GM12801 (cell line): ENCODE results near the gene SGCE.

ENCODE experiments used
- TF ChIP-seq, protein P1 (sequence below): IDR thresholded peaks from one replicate; pipeline ENCODE4 v1.5.1; 2011; ENCODE audit warnings: control low read depth; ENCODE audit not compliant: insufficient read length; ENCODE audit errors: extremely low read depth

Gene SGCE

DNA sequence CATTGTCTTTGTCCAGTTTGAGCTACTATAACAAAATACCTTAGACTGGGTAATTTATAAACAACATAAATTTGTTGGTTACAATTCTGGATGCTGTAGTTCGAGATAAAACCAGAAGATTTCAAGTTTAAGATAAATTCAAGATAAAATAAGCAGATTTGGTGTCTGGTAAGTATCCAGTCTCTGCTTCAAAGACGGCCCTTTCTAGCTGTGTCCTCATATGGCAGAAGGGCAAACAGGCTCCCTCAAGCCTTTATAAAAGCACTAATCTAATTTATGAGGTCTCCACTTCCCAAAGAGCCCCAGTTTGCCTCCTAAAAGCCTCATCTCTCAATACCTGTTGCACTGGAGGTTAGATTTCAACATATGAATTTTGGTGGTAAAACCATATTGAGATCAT is 31.1 kb upstream of the SGCE start:
- TF ChIP-seq, protein P1, sequence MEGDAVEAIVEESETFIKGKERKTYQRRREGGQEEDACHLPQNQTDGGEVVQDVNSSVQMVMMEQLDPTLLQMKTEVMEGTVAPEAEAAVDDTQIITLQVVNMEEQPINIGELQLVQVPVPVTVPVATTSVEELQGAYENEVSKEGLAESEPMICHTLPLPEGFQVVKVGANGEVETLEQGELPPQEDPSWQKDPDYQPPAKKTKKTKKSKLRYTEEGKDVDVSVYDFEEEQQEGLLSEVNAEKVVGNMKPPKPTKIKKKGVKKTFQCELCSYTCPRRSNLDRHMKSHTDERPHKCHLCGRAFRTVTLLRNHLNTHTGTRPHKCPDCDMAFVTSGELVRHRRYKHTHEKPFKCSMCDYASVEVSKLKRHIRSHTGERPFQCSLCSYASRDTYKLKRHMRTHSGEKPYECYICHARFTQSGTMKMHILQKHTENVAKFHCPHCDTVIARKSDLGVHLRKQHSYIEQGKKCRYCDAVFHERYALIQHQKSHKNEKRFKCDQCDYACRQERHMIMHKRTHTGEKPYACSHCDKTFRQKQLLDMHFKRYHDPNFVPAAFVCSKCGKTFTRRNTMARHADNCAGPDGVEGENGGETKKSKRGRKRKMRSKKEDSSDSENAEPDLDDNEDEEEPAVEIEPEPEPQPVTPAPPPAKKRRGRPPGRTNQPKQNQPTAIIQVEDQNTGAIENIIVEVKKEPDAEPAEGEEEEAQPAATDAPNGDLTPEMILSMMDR = no peak

DNA sequence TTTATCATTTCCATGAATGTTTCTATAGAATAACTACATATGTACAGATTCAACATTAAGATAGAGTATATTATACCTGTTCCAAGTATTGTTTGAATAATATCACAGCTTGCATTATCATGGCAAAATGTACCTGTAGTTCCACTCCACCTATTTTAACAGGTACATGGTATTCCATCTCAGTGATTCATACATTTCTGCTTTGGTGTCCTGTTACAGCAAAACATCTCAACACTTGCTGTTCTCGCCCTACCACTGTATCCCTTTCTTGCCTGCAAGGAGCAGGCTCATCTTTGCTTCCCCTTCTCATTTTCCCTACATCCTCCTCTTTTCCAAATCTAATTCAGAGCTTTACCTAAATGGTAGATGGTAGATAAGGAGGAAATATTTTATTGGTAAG is 27.1 kb upstream of the SGCE start:
- TF ChIP-seq, protein P1 = no peak

DNA sequence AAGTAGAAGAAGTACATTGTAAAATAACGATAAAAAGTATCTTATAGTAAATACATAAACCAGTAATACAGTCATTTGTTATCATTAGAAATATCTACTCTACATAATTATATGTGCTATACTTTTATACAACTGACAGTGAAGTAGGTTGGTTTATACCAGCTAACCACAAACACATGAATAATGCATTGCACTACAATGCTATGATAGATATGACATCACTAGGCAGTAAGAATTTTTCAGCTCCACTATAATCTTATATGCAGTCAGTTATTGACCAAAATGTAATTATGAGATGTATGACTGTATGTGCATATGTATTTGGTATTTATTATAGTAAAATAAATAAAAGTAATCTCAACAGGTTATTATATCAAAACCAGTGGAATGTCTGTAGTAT is 23.4 kb upstream of the SGCE start:
- TF ChIP-seq, protein P1 = no peak

DNA sequence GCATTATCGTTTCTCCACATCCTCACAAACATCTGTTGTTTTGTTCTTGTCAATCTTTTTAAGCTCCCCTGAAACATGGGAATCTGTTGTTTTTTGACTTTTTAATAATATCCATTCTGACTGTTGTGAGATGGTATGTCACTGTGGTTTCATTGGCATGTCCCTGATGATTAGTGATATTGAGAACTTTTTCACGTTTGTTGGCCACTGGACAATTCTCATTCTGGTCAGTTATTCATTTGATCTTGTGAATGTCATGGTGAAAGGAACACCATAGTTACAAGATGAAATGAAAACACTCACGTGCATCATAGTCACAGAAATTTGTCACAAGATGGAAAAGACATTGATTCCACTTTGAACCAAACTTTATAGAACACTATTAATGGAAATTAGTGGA is 20.5 kb upstream of the SGCE start:
- TF ChIP-seq, protein P1 = no peak

DNA sequence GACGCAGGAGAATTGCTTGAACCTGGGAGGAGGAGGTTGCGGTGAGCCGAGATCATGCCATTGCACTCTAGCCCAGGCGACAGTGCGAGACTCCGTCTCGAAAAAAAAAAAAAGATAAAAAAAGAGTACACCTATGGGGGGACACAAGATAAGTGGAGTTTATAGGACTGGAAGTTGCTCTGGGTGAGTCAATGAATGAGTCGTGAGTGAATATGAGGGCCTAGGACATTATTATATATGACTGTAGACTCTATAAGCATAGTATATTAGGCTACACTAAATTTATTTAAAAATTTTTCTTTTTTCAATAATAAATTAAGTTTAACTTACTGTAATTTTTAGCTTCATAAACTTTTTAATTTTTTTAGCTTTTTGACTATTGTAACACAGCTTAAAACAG is 19.4 kb upstream of the SGCE start:
- TF ChIP-seq, protein P1 = no peak

DNA sequence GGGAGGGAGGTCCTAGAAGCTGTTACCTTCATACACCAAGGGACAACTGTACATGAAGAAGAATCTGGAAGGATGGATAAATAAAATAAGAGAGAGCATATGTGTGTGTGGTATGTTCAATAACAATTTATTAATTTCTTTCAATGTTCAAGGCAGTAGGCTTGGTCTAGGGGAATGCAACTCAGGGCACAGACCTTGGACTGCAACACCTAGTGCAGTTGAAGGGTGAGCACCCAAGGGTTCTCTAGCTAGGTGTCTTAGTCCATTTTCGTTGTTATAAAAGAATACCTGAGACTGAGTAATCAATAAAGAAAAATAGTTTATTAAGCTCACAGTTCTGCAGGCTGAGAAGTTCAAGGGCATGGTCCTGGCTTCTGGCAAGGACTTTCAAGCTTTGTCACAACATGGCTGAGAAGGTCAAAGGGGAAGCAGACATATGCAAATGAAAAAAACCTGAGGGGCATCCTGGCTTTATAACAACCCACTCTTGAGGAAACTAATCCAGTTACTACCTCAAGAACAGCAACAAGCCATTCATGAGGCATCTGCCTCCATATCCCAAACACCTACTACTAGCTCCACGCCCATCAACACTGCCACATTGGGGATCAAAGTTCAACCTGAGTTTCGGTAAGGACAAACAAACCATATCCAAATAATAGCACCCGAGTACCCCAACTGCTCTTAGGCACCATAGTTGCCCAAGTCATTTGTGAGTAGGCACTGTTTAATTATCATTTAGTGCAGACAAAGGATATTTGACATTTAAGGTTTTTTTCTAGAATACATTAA is 15.7 kb upstream of the SGCE start:
- TF ChIP-seq, protein P1 = no peak

DNA sequence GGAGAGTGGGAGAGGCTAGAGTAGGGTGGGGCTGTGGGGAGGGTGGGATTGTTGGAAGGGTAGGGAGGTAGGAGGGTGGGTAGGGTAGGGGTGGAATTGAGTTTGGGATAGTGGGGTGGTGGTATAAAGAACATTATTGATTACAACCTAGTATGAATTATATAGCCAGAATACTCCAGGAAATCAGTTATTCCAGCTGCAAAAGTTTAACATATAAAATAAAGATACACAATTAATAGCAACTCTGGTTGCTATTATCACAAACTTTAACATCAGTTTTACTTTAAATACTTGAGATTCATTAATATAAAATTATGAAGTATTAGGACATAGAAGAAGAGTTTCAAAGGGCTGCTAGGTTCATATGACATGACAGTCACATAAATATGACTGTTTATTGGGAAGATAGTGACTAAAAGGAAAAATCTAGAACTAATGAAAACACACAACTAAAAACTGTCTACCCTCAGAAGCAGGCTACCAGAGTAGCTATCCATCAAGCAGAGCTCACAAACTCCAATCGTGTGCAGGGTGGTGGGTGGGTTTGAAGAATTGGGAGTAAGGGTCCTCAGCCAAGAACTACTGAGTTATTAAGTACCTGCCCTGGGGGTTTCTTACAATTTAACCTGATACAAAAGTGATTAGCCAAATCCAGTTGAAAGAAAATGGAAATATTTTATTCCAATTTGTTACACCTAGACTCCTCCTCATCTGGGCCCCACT is 14.0 kb upstream of the SGCE start:
- TF ChIP-seq, protein P1 = no peak
